T-helper 1 cell treated with Interleukin-12 subunit alpha and Interleukin-12 subunit beta and Interleukin-4 antibody, amounts not matched to agents 30 μg/mL and 1 μg/mL, for 36 hours (primary cell): ENCODE results near the gene ANKS1B.

Source experiments
- H3K27ac Mint-ChIP-seq: one replicate; pipeline ENCODE4 v1.8.0; 2021; ENCODE audit warnings: mild to moderate bottlenecking, mixed read lengths
- H3K27me3 Mint-ChIP-seq: one replicate; pipeline ENCODE4 v1.8.0; 2021; ENCODE audit warnings: low read depth, mixed read lengths
- H3K36me3 Mint-ChIP-seq: one replicate; pipeline ENCODE4 v1.8.0; 2021; ENCODE audit warnings: low read depth, mixed read lengths
- H3K4me1 Mint-ChIP-seq: one replicate; pipeline ENCODE4 v1.8.0; 2021; ENCODE audit warnings: low read depth, mixed read lengths
- H3K4me3 Mint-ChIP-seq: one replicate; pipeline ENCODE4 v1.8.0; 2021; ENCODE audit warnings: mild to moderate bottlenecking, moderate library complexity, mixed read lengths
- H3K9me3 Mint-ChIP-seq: one replicate; pipeline ENCODE4 v1.8.0; 2021; ENCODE audit warnings: mixed read lengths

The ANKS1B gene

DNA sequence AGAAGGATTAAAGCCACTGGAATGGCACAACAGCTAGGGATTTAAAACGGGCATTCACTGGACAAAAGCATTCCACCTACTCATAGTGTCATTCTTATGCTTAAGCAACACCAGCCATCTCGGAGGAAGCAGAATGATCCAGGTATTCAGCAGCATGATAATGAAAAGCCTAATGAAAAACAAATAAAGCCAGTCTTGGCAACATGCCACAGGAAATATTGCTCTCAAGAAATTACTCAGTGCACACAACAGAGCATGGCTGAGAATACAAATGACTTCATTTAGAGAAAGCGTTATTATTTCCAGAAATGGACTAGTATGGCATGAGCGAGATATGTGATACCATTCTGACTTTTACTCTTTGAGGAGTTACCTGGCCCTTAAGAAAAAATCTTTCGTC, 897.5 kb downstream of the ANKS1B start:
- Mint-ChIP-seq H3K4me3 (no peak overlapping the region), H3K27ac (no peak overlapping the region), H3K9me3 (no peaks in the 10 kb centered on the region), H3K36me3 (no peaks in the 10 kb centered on the region), H3K4me1 (no peaks in the 10 kb centered on the region), H3K27me3 (no peaks in the 10 kb centered on the region)

DNA sequence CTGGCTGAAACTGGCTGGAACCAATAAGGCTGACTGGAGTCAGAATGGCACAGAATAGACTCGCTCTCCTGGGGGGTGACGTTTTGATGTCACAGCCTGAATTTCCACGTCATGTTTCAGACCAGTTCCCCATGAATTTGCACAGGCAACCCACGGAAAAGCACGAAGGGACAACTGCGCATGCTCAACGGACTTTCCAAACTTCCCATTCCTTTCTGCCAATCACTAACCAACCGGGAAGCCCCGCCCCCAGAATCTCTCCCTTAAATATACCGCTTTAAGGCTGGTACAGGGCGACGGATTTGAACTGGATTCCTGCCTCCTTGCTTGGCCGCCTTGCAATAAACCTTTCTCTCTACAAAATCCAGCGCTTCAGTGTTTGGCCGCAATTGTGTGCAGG, 904.9 kb downstream of the ANKS1B start:
- Mint-ChIP-seq H3K27ac (no peak overlapping the region), H3K36me3 (no peaks in the 10 kb centered on the region), H3K27me3 (no peaks in the 10 kb centered on the region), H3K4me3 (no peak overlapping the region), H3K4me1 (no peaks in the 10 kb centered on the region), H3K9me3 (no peaks in the 10 kb centered on the region)

DNA sequence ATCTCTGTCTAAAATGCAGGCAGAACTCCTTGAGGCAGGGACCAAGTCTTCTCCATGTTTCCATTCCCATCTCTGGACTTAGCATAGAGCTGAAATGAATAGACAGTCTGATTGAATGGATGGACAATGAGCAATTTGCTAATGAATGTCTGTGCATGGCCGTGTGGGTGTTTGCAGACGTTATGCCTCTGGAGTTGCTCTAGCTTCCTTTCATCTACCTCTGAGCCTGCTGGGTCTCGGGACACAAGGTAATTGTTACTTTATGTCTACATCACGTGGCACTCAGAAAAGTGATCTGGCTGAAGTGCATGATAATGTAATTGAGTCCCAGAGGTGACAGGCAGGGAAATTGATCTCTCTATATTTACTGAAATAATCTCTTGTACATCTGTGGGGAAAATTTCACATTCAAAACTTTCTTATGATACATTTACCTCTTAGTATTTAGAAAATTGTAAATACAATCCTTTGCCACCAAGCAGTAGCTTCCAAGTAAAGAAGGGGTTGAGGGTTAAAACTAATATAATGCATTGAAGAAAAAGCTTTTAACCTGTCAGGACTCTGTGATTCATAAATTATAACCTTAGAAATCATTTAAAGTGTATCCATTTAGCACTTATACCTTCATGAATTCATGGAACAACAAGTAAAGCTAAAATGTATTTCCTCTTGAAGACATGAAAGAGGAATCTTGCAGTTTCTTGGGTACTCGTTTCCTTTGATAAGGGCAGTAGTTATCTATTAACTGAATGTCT, 915.6 kb downstream of the ANKS1B start:
- H3K36me3 Mint-ChIP-seq, result no peaks in the 10 kb centered on the region
- no peak overlapping the region for H3K4me3 Mint-ChIP-seq
- H3K9me3 Mint-ChIP-seq, result no peaks in the 10 kb centered on the region
- no peaks in the 10 kb centered on the region for H3K4me1 Mint-ChIP-seq
- H3K27me3 Mint-ChIP-seq, result no peaks in the 10 kb centered on the region
- H3K27ac Mint-ChIP-seq, result no peak overlapping the region

DNA sequence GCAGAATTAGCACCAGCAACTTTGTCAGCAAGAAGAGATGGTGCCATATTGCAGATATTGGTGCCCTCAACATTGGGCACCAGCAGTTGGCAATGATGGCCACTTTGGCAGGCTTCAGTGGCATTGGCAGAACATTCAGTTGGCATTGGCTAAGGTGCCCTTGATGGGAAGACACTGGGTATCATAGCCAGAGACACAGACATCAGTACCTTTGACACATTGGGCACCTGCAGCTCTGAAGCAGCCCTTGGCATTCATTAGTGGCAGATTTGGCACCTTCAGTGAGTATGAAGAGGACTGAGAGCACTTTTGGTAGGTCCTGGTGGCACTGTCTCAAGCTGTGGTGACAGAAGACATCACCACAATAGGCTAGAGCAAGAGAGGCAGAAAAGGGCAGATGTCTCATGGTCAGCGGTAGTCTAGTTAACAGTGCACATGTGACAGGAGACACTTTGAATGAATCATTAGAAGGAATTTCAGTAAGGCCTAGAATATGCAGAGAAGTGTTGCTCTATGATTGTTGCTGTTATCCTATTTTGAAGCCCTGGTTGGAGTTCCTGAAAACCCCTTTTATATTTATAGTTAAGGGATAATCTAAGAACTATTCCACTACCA, 917.5 kb downstream of the ANKS1B start:
- Mint-ChIP-seq H3K9me3 (no peaks in the 10 kb centered on the region), H3K27me3 (no peaks in the 10 kb centered on the region), H3K4me1 (no peaks in the 10 kb centered on the region), H3K4me3 (no peak overlapping the region), H3K27ac (no peak overlapping the region), H3K36me3 (no peaks in the 10 kb centered on the region)

DNA sequence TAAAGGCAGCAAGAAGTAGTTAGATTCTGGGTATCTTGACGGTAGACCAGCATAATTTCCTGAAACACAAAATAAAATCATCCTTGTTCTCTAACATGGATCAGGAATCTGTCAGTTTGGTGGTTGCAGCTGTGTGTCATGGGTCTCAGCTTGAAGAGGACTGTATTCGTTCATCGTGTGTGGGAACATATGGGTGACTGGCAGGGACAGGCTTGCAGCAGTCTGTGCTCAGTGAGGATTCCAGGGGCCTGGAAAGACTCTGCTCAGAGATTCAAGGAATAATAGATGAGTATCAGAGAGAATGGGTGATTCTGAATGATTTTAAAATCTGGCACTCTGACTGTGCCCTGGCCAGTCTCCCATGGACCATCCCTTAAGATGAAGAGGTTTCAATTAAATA, 918.0 kb downstream of the ANKS1B start:
- no peak overlapping the region for H3K4me3 Mint-ChIP-seq
- H3K27ac Mint-ChIP-seq, result no peak overlapping the region
- no peaks in the 10 kb centered on the region for H3K4me1 Mint-ChIP-seq
- no peaks in the 10 kb centered on the region for H3K36me3 Mint-ChIP-seq
- no peaks in the 10 kb centered on the region for H3K9me3 Mint-ChIP-seq
- H3K27me3 Mint-ChIP-seq, result no peaks in the 10 kb centered on the region

DNA sequence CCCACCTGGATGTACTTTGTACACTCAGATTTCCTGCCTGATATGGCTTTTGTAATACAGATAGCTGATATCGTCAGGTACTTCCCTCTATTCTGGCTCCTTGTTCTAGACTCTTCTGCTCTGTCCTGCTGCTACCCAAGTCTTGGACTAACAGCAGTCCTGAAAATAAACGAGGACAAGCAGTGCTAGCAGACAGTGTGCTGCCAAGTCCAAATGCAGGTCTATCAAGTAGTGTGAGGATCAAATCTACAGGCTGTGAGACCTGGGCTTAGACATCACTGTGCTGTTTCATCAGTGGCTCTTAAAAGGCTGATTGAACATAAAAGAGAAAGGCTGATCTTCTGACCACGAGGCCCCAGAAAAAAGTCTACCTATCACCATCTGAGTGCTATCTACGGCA, 921.6 kb downstream of the ANKS1B start:
- no peaks in the 10 kb centered on the region for H3K4me1 Mint-ChIP-seq
- H3K27ac Mint-ChIP-seq, result no peak overlapping the region
- no peaks in the 10 kb centered on the region for H3K27me3 Mint-ChIP-seq
- no peak overlapping the region for H3K4me3 Mint-ChIP-seq
- no peaks in the 10 kb centered on the region for H3K9me3 Mint-ChIP-seq
- no peaks in the 10 kb centered on the region for H3K36me3 Mint-ChIP-seq

DNA sequence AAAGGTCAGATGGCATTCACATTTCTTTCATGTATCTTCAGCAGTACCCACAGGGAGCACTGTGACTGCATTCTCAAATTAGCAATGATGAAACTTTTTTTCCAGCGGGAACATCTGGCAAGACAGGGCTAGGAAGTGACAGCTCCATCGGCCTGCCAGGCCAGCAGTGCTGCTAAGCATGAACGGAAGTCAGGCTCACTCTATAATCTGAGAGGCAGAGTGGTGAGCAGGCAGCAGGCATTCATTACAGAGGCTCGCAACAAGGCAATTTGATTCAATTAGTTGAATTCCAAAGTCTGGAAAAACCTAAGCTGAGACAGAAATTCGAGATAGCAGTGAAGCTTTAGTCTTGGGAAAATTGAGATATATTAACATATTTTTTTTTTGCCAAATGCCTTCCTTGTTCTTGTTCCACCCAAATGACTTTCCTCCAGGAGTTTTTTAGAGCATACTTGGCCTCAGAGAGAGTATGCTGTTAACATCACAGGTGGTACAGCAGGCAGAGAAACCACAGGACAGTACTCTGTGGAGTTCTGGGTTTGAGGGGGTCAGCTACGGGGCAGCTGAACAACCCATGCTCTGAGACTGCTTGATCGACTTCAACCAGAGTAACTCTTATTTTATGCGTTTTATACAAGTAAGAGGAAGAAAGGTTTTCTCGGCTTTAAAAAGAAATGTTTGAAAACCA, 924.8 kb downstream of the ANKS1B start:
- Mint-ChIP-seq H3K27me3 (no peaks in the 10 kb centered on the region), H3K36me3 (no peaks in the 10 kb centered on the region), H3K27ac (no peak overlapping the region), H3K4me3 (no peak overlapping the region), H3K4me1 (no peaks in the 10 kb centered on the region), H3K9me3 (no peaks in the 10 kb centered on the region)

DNA sequence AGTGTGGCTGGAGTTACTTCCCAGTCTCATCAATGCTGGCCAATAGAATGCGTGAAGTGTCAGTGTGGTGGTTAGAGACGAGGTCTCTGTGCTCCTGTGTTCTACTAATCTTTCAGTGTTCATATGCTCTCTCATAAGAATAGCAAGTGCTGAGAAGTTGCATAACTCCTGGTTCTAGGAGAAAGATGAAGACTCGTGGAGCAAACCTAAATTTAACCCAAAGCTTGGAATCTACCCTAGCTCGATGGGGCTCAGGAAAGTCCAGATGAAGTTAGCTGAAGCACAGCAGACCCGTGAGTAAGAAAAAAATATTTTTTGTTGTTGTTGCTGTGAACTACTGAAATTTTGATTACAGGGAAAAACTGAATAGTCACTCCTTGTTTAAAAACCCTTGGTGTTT, 927.1 kb downstream of the ANKS1B start:
- Mint-ChIP-seq H3K27ac (no peak overlapping the region), H3K4me1 (no peaks in the 10 kb centered on the region), H3K4me3 (no peak overlapping the region), H3K9me3 (no peaks in the 10 kb centered on the region), H3K36me3 (no peaks in the 10 kb centered on the region), H3K27me3 (no peaks in the 10 kb centered on the region)

DNA sequence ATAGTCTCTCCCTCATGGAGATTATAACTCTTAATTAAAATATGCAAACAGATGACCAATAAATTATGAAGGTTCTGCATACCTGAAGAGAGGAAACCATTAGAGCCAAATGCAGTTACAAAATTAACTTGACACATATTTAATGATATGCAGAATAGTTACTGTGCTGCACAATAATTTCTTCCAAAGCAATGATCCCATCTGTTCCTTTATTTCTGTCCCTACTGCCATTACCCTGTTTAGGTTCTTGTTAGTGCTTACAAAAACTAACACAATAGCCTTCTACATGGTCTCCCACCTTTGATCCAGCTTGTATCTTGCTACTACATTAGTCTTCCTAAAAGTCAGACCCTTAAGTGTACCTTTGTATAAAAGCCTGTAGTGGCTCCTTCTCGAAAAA, 928.5 kb downstream of the ANKS1B start:
- no peaks in the 10 kb centered on the region for H3K27me3 Mint-ChIP-seq
- H3K36me3 Mint-ChIP-seq, result no peaks in the 10 kb centered on the region
- no peak overlapping the region for H3K27ac Mint-ChIP-seq
- H3K4me3 Mint-ChIP-seq, result no peak overlapping the region
- H3K4me1 Mint-ChIP-seq, result no peaks in the 10 kb centered on the region
- no peaks in the 10 kb centered on the region for H3K9me3 Mint-ChIP-seq

DNA sequence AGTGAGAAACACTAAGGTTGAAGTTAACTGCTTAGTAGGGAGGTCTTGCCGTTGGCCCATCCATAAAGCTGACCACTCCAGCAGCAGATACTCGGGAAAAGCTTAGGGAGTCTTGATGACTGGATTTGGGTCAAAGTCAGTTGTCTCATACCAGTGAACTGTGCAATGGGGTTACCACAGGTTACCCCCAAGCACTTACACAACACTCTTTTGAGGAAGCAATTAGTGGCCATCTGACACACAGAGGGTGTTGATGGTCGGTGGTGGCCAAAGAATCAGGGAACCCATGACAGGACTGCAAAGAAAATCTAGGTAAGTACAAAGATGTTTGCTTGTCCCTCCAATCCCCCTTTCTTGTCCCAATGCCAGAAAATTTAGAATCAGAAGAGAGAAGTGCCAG, 929.4 kb downstream of the ANKS1B start:
- Mint-ChIP-seq H3K4me3 (no peak overlapping the region), H3K4me1 (no peaks in the 10 kb centered on the region), H3K27ac (no peak overlapping the region), H3K36me3 (no peaks in the 10 kb centered on the region), H3K9me3 (no peaks in the 10 kb centered on the region), H3K27me3 (no peaks in the 10 kb centered on the region)

DNA sequence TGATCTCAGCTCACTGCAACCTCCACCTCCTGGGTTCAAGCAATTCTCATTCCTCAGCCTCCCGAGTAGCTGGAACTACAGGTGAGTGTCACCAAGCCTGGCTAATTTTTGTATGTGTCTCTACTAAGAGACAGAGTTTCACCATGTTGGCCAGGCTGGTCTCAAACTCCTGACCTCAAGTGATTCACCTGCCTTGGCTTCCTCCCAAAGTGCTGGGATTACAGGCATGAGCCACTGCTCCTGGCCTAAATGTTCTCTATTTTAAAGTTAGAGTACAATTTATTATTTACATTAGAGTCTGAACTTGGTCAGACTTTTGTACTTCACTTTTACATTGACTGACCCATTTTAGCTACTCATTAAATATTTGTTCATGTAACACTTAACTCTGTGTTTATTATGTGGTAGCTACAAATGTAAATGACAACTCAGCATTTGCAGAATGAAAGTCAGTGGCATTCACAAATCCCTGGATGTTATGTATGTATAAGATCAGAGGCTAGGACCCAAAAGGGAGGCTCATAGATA, 930.1 kb downstream of the ANKS1B start:
- Mint-ChIP-seq H3K36me3 (no peaks in the 10 kb centered on the region), H3K9me3 (no peaks in the 10 kb centered on the region), H3K4me1 (no peaks in the 10 kb centered on the region), H3K27ac (no peak overlapping the region), H3K4me3 (no peak overlapping the region), H3K27me3 (no peaks in the 10 kb centered on the region)

DNA sequence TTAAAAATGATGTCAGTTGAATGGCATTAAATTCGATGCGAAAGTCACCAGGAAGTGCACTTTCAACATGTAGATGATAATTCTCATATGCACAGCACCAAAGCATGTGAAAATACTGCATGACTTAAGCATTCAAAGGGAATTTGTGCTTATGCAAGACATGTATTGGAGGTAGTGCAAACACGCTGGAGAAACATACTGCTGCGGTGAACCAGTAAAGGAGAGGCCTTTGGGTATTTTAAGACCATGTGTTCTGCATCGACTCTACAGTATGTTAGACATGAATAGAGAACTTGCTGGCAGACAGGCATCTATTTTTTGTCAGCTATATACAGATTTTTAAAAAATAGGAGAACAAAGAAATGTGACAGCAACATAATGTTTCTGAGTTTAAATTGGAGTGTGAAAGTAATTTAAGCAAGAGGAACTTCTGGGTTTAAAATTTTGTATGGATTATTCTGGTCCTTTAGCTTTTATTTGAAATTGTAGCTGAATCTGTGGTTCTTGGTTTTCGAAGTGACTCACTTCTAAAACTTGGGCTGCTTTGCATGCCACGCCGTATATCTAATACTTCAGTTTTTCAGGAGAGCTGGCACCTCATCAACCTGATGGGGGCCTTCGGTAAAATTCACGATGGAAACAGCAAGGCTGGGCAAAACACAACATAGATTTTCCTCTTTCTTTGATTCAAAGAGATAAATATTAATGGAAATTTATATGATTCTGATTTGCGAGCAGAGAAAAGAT, 930.9 kb downstream of the ANKS1B start:
- H3K9me3 Mint-ChIP-seq, result no peaks in the 10 kb centered on the region
- H3K36me3 Mint-ChIP-seq, result no peaks in the 10 kb centered on the region
- no peaks in the 10 kb centered on the region for H3K4me1 Mint-ChIP-seq
- H3K27ac Mint-ChIP-seq, result no peak overlapping the region
- H3K27me3 Mint-ChIP-seq, result no peaks in the 10 kb centered on the region
- H3K4me3 Mint-ChIP-seq, result no peak overlapping the region

DNA sequence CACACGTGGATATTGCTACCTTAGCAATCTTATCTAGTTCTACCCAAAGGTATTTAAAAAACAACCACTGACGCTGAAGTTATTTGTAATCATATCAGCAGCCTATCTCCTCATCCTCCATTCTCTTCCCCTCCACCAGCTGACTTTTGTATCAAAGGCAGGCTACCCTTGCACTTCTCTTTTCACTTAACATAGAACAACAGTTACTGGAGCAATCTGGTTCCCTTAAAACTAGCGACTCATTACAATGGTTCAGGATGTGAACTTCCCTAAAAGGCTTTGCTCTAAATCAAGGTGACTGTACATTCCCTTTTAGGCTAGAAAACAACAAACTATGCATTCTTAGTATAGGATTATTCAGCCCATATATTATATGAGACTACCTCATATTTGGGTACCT, 935.0 kb downstream of the ANKS1B start:
- H3K9me3 Mint-ChIP-seq, result peaks cover 12% of the 10 kb centered on the region
- no peaks in the 10 kb centered on the region for H3K4me1 Mint-ChIP-seq
- no peak overlapping the region for H3K27ac Mint-ChIP-seq
- no peaks in the 10 kb centered on the region for H3K36me3 Mint-ChIP-seq
- H3K27me3 Mint-ChIP-seq, result no peaks in the 10 kb centered on the region
- no peak overlapping the region for H3K4me3 Mint-ChIP-seq

DNA sequence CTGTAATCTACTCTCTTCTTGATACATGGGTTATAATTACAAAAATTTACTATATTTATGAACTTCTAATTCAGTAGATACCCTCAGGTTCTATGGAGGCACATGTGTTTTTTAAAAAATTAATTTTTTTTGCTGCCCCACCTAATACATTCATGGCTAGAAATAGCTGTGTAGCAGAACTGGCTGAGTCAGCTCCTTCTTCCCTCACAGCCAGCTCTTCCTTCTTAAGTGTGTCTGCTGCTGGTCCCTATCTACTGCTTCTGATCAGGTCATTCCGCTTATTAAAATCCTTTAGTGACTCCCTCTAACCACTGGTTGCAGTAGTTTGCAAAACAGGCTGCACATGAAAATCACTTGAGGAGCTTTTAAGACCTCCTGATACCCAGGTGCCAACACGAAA, 939.6 kb downstream of the ANKS1B start:
- H3K27me3 Mint-ChIP-seq, result no peaks in the 10 kb centered on the region
- no peak overlapping the region for H3K27ac Mint-ChIP-seq
- peaks cover 12% of the 10 kb centered on the region for H3K9me3 Mint-ChIP-seq
- H3K4me3 Mint-ChIP-seq, result no peak overlapping the region
- no peaks in the 10 kb centered on the region for H3K36me3 Mint-ChIP-seq
- H3K4me1 Mint-ChIP-seq, result no peaks in the 10 kb centered on the region
